Measurements from ENCODE around the gene EQTN.

GRCh38 chr9:27333241-27334052, 36.5 kb upstream of the EQTN start:
- TF ChIP-seq, protein P1, sequence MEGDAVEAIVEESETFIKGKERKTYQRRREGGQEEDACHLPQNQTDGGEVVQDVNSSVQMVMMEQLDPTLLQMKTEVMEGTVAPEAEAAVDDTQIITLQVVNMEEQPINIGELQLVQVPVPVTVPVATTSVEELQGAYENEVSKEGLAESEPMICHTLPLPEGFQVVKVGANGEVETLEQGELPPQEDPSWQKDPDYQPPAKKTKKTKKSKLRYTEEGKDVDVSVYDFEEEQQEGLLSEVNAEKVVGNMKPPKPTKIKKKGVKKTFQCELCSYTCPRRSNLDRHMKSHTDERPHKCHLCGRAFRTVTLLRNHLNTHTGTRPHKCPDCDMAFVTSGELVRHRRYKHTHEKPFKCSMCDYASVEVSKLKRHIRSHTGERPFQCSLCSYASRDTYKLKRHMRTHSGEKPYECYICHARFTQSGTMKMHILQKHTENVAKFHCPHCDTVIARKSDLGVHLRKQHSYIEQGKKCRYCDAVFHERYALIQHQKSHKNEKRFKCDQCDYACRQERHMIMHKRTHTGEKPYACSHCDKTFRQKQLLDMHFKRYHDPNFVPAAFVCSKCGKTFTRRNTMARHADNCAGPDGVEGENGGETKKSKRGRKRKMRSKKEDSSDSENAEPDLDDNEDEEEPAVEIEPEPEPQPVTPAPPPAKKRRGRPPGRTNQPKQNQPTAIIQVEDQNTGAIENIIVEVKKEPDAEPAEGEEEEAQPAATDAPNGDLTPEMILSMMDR (IDR thresholded peaks at IDR 0.05; ENCODE audit: low read depth, low read length) = peak; percentile 82
- TF ChIP-seq EZH2phosphoT487 (IDR thresholded peaks at IDR 0.05; ENCODE audit: low read depth) = no peak

Data from OCI-LY3 (cell line).